ENCODE data around the gene ZCCHC14. TPM values are rescaled to one million over a fixed set of nuclear protein-coding genes. Genes with fewer than 3 reads are reported as not detected.
"Not testable (repeated sequence)": the region's sequence is repeated elsewhere in the genome, so short reads cannot be mapped to it uniquely, and the experiment has no call there.

The ZCCHC14 gene
- total and polyA plus RNA-seq, 2 of the 8 experiments (the other 6 are each of a cell fraction or from before 2014, with no cell fraction given): 8.2 to 28.2 TPM

DNA sequence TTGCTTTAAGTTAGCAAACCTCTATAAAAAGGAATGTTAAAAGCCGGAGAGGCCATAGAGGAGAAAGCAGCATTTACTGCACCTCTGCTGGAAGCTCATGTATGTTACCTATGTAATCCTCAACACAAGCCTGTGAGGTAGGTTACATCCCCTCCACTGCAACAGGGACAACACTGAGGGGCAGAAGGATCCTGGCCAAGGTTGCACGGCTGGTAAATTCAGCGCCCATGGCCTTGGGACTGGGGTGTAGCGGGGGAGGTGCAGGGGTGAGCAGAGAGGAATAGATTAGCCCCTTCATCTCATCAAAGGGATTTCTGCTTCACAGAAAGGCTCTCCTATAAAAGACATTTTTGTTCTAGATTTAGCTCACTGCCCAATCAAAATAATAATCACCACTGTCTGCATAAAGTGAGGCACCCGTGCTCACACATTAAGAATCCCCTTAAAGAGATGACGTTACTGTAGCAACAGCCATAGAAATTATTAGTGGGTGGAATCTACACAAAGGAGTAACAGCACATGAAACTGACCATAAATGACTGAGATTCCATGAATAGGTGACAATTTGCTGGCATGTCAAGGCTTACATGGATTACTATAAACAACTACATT lies 3.3 kb downstream of the ZCCHC14 start (continued):
- TF ChIP-seq RAD21 (IDR thresholded peaks at IDR 0.05 in 1 of 2, conservative IDR thresholded peaks at IDR 0.05 in 1 of 2; ENCODE audit: low read depth in 2 of 2, low read length in 2 of 2): no peak
- TF ChIP-seq EP300 (IDR thresholded peaks at IDR 0.05; ENCODE audit: borderline replicate concordance in 1 of 2, low read depth in 2 of 2, low read length in 2 of 2): no peak
- no peak for TF ChIP-seq RFX5 (IDR thresholded peaks at IDR 0.05; ENCODE audit: borderline replicate concordance, low read depth, low read length)
- TF ChIP-seq HDAC2 (IDR thresholded peaks at IDR 0.05; ENCODE audit: borderline replicate concordance in 1 of 2, low read depth in 2 of 2, low read length in 2 of 2): no peak
- TF ChIP-seq POU5F1 (IDR thresholded peaks at IDR 0.05; ENCODE audit: low read depth, low read length): no peak

DNA sequence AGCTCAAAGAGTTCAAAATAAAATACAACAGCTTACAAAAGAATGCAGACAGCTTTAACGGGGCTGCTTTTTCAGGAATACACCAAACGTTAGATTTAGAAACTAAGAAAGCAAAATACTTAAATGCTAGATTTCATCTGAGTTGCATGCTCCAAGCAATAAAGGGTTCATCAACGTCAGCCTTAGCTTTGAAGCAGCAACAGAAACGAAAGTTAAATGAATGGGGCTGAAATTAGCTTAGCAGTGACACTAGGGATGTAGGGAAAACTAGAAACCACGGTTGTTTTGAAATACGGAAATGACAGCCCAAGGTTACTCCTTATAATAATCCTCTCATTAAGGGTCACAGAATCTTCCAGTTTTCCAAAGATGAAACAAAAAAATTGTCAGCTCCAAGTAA lies 3.9 kb downstream of the ZCCHC14 start:
- Histone ChIP-seq H3K79me2 (ENCODE audit: control insufficient read depth in 1 of 2, insufficient read depth in 2 of 2, low read length in 2 of 2) (peaks cover 14 to 76% of the 10 kb centered on the region in 2 experiments), H3K4me1 (replicated peaks in 1 of 4; ENCODE audit: control insufficient read depth in 3 of 4, insufficient read depth in 4 of 4, low read length in 3 of 4) (peaks cover 9 to 23% (median 13%) of the 10 kb centered on the region in 4 experiments), H4K20me1 (replicated peaks in 1 of 2; ENCODE audit: control insufficient read depth in 1 of 2, insufficient read depth in 2 of 2, low read length in 2 of 2) (peaks cover 20 to 22% of the 10 kb centered on the region in 2 experiments), H3K4me2 (ENCODE audit: insufficient read depth in 1 of 2, low read depth in 2 of 2, low read length in 2 of 2) (peak overlapping the region in 1 of 2 experiments; percentile 87; a peak in 2 of 4 replicates), H3K23me2 (ENCODE audit: low read depth, low read length) (peaks cover 12% of the 10 kb centered on the region; the same call in 1 of the 2 replicates)
- H3K27ac ChIP-seq (ENCODE audit: low read depth, low read length); H3K14ac ChIP-seq (ENCODE audit: insufficient read length); H3K4ac ChIP-seq (replicated peaks; ENCODE audit: insufficient read length, low read depth, low read length); DNase-seq (ENCODE audit: low read depth in 1 of 2, low spot score in 2 of 2); H4K91ac ChIP-seq (replicated peaks; ENCODE audit: insufficient read length, low read length); H2AK5ac ChIP-seq (ENCODE audit: low read depth, low read length); H2BK5ac ChIP-seq (ENCODE audit: low read depth, low read length); H3K9ac ChIP-seq (replicated peaks in 1 of 4; ENCODE audit: extremely low read depth in 1 of 4, low read depth in 3 of 4, low read length in 3 of 4); H3K18ac ChIP-seq (ENCODE audit: extremely low read depth, low read length); H2BK20ac ChIP-seq (ENCODE audit: low read length); H3K9me3 ChIP-seq (ENCODE audit: insufficient read depth in 2 of 2, low read depth in 1 of 2, low read length in 1 of 2); H3K79me1 ChIP-seq (ENCODE audit: low read depth, low read length); H4K8ac ChIP-seq (ENCODE audit: extremely low read depth, insufficient read depth, low read length); H3K56ac ChIP-seq (replicated peaks; ENCODE audit: insufficient read length, low read depth, low read length); H3K36me3 ChIP-seq (ENCODE audit: control insufficient read depth in 2 of 4, insufficient read depth in 4 of 4, low read length in 3 of 4); H2BK12ac ChIP-seq (ENCODE audit: low read depth, low read length); H2BK15ac ChIP-seq (ENCODE audit: low read length); H4K5ac ChIP-seq (ENCODE audit: insufficient read length, low read depth, low read length); FAIRE-seq; H2BK120ac ChIP-seq (replicated peaks; ENCODE audit: low read depth, low read length); H3K23ac ChIP-seq (ENCODE audit: insufficient read length); H3K4me3 ChIP-seq (ENCODE audit: extremely low read depth in 1 of 4, insufficient read depth in 2 of 4, low read depth in 3 of 4, low read length in 4 of 4); H2AFZ ChIP-seq (ENCODE audit: low read length); POLR2A ChIA-PET (ENCODE audit: partially characterized antibody); H3K27me3 ChIP-seq (replicated peaks in 1 of 4; ENCODE audit: control insufficient read depth in 3 of 4, extremely low read depth in 1 of 4, insufficient read depth in 3 of 4, low read length in 3 of 4): not testable (repeated sequence)
- WGBS, 2 experiments (ENCODE audit: extremely low coverage in 1 of 2, insufficient coverage in 1 of 2, insufficient read length in 1 of 2, insufficient replicate concordance in 2 of 2, low coverage in 1 of 2, low lambda C conversion rate in 2 of 2, missing lambda C conversion rate in 1 of 2): 85% methylated on average over 4 of the region's 6 CpGs; no CpG with 5 or more reads in 1 of the 2 experiments
- CTCF ChIA-PET (ENCODE audit: partially characterized antibody): interaction anchor here (0.9 to 1.5 kb wide), 3 partner anchors 18 to 72 kb away, joined by 3 to 5 read pairs (median 3); no protein-coding TSS in a partner anchor
